Measurements from ENCODE around the gene RPRD1B.

Gene RPRD1B

DNA sequence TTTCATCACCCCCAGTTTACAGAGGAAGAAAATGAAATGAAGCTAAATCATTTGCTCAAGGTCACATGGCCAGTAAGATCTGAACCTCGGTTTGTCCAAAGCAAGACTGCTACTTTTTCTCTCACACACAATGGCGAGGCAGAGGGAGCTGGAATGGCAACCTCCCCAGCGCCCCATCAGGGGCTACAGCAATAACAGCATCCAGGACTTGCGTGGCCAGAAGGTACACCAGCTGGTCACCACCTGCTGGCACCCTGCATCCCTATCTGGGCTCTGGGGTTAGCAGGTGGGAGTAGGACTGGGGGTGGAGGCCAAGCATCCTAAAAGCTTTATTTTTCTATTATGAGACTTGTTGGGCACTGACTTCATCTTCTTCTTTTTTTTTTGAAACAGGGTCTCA lies 41.6 kb upstream of the RPRD1B start:
- Histone ChIP-seq H3K36me3 (ENCODE audit: control insufficient read depth, insufficient read depth, low read length) (peaks cover 16% of the 10 kb centered on the region), H3K27me3 (replicated peaks; ENCODE audit: control insufficient read depth, insufficient read depth, low read length) (no peaks in the 10 kb centered on the region)
- no peak for DNase-seq (ENCODE audit: extremely low read depth, insufficient read length)

DNA sequence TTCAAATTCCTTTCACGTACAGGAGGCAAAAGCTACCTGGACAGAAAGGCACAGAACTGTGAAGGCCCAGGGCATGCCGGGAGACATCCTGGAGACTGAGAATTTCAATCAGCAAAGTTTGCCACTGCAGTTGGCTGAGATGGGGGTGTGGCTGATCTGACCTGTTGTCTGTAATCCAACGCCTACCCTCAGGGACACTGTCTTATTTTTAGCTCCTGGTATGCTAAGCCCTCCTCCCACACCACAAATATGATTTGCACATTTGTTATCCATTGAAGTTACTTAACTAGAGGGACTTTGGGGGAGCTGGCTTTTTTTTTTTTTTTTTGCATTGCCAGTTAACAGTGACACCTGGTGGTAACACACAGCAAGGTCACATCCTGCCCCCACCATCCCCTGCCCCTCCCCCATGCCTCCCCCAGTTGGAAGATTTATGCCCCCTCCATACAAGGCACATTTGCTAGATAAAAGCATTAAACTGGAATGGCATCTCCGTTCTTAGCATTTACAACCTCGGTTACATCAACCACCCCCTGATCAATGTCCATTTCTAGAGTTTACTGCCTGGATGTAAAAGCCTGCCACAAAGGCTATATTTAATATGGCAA lies 40.6 kb upstream of the RPRD1B start:
- Histone ChIP-seq H3K36me3 (ENCODE audit: control insufficient read depth, insufficient read depth, low read length) (peaks cover 17% of the 10 kb centered on the region), H3K4me3 (replicated peaks; ENCODE audit: low read depth, low read length) (no peak overlapping the region), H3K27me3 (replicated peaks; ENCODE audit: control insufficient read depth, insufficient read depth, low read length) (no peaks in the 10 kb centered on the region)
- TF ChIP-seq, protein P1, sequence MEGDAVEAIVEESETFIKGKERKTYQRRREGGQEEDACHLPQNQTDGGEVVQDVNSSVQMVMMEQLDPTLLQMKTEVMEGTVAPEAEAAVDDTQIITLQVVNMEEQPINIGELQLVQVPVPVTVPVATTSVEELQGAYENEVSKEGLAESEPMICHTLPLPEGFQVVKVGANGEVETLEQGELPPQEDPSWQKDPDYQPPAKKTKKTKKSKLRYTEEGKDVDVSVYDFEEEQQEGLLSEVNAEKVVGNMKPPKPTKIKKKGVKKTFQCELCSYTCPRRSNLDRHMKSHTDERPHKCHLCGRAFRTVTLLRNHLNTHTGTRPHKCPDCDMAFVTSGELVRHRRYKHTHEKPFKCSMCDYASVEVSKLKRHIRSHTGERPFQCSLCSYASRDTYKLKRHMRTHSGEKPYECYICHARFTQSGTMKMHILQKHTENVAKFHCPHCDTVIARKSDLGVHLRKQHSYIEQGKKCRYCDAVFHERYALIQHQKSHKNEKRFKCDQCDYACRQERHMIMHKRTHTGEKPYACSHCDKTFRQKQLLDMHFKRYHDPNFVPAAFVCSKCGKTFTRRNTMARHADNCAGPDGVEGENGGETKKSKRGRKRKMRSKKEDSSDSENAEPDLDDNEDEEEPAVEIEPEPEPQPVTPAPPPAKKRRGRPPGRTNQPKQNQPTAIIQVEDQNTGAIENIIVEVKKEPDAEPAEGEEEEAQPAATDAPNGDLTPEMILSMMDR (IDR thresholded peaks at IDR 0.05; ENCODE audit: insufficient read depth, low read length, poor library complexity, severe bottlenecking): peak; percentile 65
- no peak for DNase-seq (ENCODE audit: extremely low read depth, insufficient read length)

More for the DNA sequence above, 41.6 kb upstream of the RPRD1B start:
- TF ChIP-seq, protein P1 (IDR thresholded peaks at IDR 0.05; ENCODE audit: insufficient read depth, low read length, poor library complexity, severe bottlenecking): no peak
- no peak overlapping the region for H3K4me3 ChIP-seq (replicated peaks; ENCODE audit: low read depth, low read length)

- Histone ChIP-seq H3K4me3 (replicated peaks; ENCODE audit: low read depth, low read length) (no peak overlapping the region), H3K36me3 (ENCODE audit: control insufficient read depth, insufficient read depth, low read length) (peaks cover 17% of the 10 kb centered on the region), H3K27me3 (replicated peaks; ENCODE audit: control insufficient read depth, insufficient read depth, low read length) (no peaks in the 10 kb centered on the region)
- no peak for DNase-seq (ENCODE audit: extremely low read depth, insufficient read length)
- TF ChIP-seq, protein P1 (IDR thresholded peaks at IDR 0.05; ENCODE audit: insufficient read depth, low read length, poor library complexity, severe bottlenecking): no peak
Observed at GRCh38 chr20:37994512-37994911, 39.0 kb upstream of the RPRD1B start.

DNA sequence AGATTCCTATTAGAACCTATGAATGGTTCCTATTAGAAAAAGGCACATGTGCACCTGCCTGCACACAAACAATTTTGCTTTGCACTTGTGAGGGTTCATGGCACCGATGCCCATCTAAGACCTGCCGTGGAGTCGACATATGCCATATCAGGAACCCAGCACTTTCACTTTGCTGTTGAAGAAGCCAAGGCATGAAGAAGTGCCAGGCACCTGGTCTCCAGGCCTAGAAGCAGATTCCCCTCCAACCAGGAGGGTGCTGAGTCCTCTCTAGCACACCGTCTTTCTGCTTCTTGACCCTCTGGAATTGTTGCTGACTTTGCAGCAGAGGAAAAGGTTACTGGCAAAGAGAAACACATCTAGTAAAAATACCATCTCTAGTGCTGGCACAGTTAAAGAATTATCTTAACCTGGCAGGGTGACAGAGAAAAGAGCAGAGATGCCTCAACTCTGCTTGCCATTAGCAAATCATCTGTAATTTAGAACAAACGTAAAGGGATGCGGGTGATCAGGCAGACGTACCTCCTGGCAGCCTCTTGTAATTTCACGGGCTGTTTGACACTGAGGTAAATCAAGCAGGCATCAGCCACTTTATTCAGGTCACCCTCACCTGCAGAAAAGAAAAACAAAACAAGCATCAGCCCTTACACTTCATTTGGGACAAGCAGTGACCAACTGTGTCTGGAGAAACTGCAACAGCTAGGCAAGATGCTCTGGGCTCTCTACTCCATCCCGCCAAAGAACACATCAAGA lies 37.5 kb upstream of the RPRD1B start:
- peaks cover 20% of the 10 kb centered on the region for H3K36me3 ChIP-seq (ENCODE audit: control insufficient read depth, insufficient read depth, low read length)
- H3K4me3 ChIP-seq (replicated peaks; ENCODE audit: low read depth, low read length): no peak overlapping the region
- no peak for DNase-seq (ENCODE audit: extremely low read depth, insufficient read length)
- H3K27me3 ChIP-seq (replicated peaks; ENCODE audit: control insufficient read depth, insufficient read depth, low read length): no peaks in the 10 kb centered on the region
- TF ChIP-seq, protein P1 (IDR thresholded peaks at IDR 0.05; ENCODE audit: insufficient read depth, low read length, poor library complexity, severe bottlenecking): no peak

DNA sequence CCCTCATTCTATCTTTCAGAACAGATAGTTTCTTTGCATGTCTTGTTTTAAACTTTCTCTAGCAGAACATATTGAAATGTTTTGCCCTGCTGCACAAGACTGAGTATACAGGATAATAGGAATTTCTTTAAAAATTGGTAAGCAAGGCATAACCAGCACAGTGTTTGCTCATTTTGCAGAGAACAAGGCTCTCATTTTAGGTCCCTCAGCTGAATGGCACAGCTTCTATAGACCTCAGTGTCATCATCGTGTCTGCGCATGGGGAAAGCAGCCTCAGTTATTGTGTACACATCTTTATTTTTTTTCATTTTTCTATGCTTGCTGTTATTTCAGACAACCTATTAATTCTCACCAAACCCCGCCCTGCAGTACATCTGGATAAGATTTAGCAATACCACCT lies 36.0 kb upstream of the RPRD1B start:
- Histone ChIP-seq H3K27me3 (replicated peaks; ENCODE audit: control insufficient read depth, insufficient read depth, low read length) (no peaks in the 10 kb centered on the region), H3K4me3 (replicated peaks; ENCODE audit: low read depth, low read length) (no peak overlapping the region), H3K36me3 (ENCODE audit: control insufficient read depth, insufficient read depth, low read length) (peaks cover 26% of the 10 kb centered on the region)
- no peak for DNase-seq (ENCODE audit: extremely low read depth, insufficient read length)
- TF ChIP-seq, protein P1 (IDR thresholded peaks at IDR 0.05; ENCODE audit: insufficient read depth, low read length, poor library complexity, severe bottlenecking): no peak

Measured in GM06990 (cell line).